A549 (cell line): ENCODE results near the gene GOLGA7B. TPM values are rescaled to one million over a fixed set of nuclear protein-coding genes. Genes with fewer than 3 reads are reported as not detected.

Source experiments
- ATAC-seq, 2 experiments: fragments of 200-7000 bp in 1 of 2; fragments of >200 bp in 1 of 2; cut with Nextera tagmentation in 1 of 2; cut with Tn5 transposase in 1 of 2; 3 replicates each; pipeline versions ENCODE4 v1.8.0 to v1.9.1; 2018 to 2020; ENCODE audit warnings: mild to moderate bottlenecking in 1 of 2, moderate library complexity in 1 of 2
- CTCF ChIA-PET: fragments of 300-600 bp; sonication (Branson Sonifier 250); formaldehyde crosslinking; extraction: SDS; loops from one replicate; lab custom pipeline; 2021; ENCODE audit warnings: antibody characterized with exemption, inconsistent platforms; lab: Yijun Ruan, JAX
- POLR2A ChIA-PET: fragments of 350-600 bp; formaldehyde crosslinking; extraction: SDS; loops from one replicate; lab custom pipeline; 2021; ENCODE audit warnings: antibody characterized with exemption, inconsistent platforms; lab: Yijun Ruan, JAX
- DNase-seq, 2 experiments: peaks; one replicate each; pipeline versions ENCODE4 v3.0.0 to v3.0.0-alpha.2; 2011 to 2016; ENCODE audit warnings: low read depth in 1 of 2, low spot score in 1 of 2
- FAIRE-seq: peaks from 2 replicates; lab custom pipeline; 2011; peaks lifted over from hg19 to GRCh38; lab: Jason Lieb, UNC
- H3K27ac ChIP-seq, 2 experiments: fragments of >200 bp; sonication (Bioruptor Twin); formaldehyde crosslinking; 3 replicates each; pipeline ENCODE4 v1.5.1; 2016 to 2017
- H3K4me1 ChIP-seq: fragments of >200 bp; sonication (Bioruptor Twin); formaldehyde crosslinking; 3 replicates; pipeline ENCODE4 v1.6.1; 2016
- H3K4me2 ChIP-seq: fragments of >200 bp; sonication (Bioruptor Twin); formaldehyde crosslinking; 3 replicates; pipeline ENCODE4 v1.6.1; 2016
- H3K4me3 ChIP-seq: fragments of >200 bp; sonication (Bioruptor Twin); formaldehyde crosslinking; 3 replicates; pipeline ENCODE4 v1.5.1; 2016
- H3K9me3 ChIP-seq: fragments of >200 bp; sonication (Bioruptor Twin); formaldehyde crosslinking; 3 replicates; pipeline ENCODE4 v1.6.1; 2016
- BHLHE40 ChIP-seq: IDR thresholded peaks from 2 replicates; pipeline ENCODE4 v1.6.1; 2012; ENCODE audit warnings: low read depth, low read length, inconsistent platforms
- CBX2 ChIP-seq: fragments of 200-600 bp; sonication (generic); IDR thresholded peaks from 2 replicates; pipeline ENCODE4 v1.6.1; 2016; ENCODE audit warnings: low read depth, mild to moderate bottlenecking, borderline replicate concordance
- CHD2 ChIP-seq: fragments of 150-350 bp; IDR thresholded peaks from 2 replicates; pipeline ENCODE4 v1.6.1; 2014; ENCODE audit warnings: low read length; ENCODE audit not compliant: partially characterized antibody
- ESRRA ChIP-seq: fragments of 150-350 bp; IDR thresholded peaks from 2 replicates; pipeline ENCODE4 v1.6.1; 2014; ENCODE audit warnings: mild to moderate bottlenecking, low read length, borderline replicate concordance
- FOSB ChIP-seq: fragments of 250-450 bp; sonication (Bioruptor Pico); IDR thresholded peaks from 2 replicates; pipeline ENCODE4 v1.5.0; 2020; ENCODE audit warnings: mild to moderate bottlenecking, moderate library complexity
- FOXS1 ChIP-seq: fragments of 250-450 bp; sonication (Bioruptor Pico); IDR thresholded peaks from 2 replicates; pipeline ENCODE4 v1.5.0; 2020; ENCODE audit warnings: mild to moderate bottlenecking, moderate library complexity
- HEYL ChIP-seq: fragments of 250-450 bp; sonication (Bioruptor Pico); IDR thresholded peaks from 2 replicates; pipeline ENCODE4 v1.8.0; 2021; ENCODE audit warnings: mild to moderate bottlenecking, moderate library complexity
- JUNB ChIP-seq: fragments of >200 bp; sonication (Bioruptor Twin); formaldehyde crosslinking; IDR thresholded peaks from 2 replicates; pipeline ENCODE4 v1.6.1; 2016
- KDM1A ChIP-seq: fragments of 200-600 bp; sonication (generic); IDR thresholded peaks from 2 replicates; pipeline ENCODE4 v1.6.1; 2016; ENCODE audit warnings: low read depth, mild to moderate bottlenecking
- MAFK ChIP-seq: fragments of 450-650 bp; IDR thresholded peaks from 2 replicates; pipeline ENCODE4 v1.6.1; 2014; ENCODE audit not compliant: partially characterized antibody
- PBX3 ChIP-seq: IDR thresholded peaks from 2 replicates; pipeline ENCODE4 v1.6.1; 2012
- PHF8 ChIP-seq: fragments of 200-600 bp; sonication (generic); IDR thresholded peaks from 2 replicates; pipeline ENCODE4 v1.6.1; 2016; ENCODE audit warnings: low read depth, mild to moderate bottlenecking, antibody characterized with exemption, moderate library complexity, borderline replicate concordance
- ZFP36 ChIP-seq: fragments of 450-650 bp; IDR thresholded peaks from 2 replicates; pipeline ENCODE4 v1.6.1; 2014; ENCODE audit warnings: borderline replicate concordance; ENCODE audit not compliant: partially characterized antibody
- ZSCAN20 ChIP-seq: fragments of 250-450 bp; sonication (Bioruptor Pico); IDR thresholded peaks from 2 replicates; pipeline ENCODE4 v1.8.0; 2022; ENCODE audit warnings: mild to moderate bottlenecking, moderate library complexity
- WGBS: methylation state at CpG from one replicate; pipeline ENCODE4 v1.1.6; 2017; ENCODE audit errors: missing lambda C conversion rate; 5-methylcytosine and 5-hydroxymethylcytosine counted together
- polyA plus RNA-seq, 4 experiments: library from polyadenylated mRNA; depleted of rRNA in 3 of 4; stranded (reverse); fragments of >200 nt; fragmentation: RNase III in 1 of 4; extraction: RNeasy Plus Mini Kit Qiagen cat#74134 plus additional on column Dnase treatment in 1 of 4; gene quantifications; 2 replicates in 3 of 4; 3 replicates in 1 of 4; pipeline ENCODE4 v1.2.3, GENCODE V29; 2011 to 2017
- TF ChIP-seq, protein P1 (sequence below): fragments of 450-650 bp; IDR thresholded peaks from 2 replicates; pipeline ENCODE4 v1.6.1; 2014; ENCODE audit warnings: antibody characterized with exemption
- TF ChIP-seq, protein P2 (sequence below): fragments of >200 bp; sonication (Bioruptor Twin); formaldehyde crosslinking; IDR thresholded peaks from 3 replicates; pipeline ENCODE4 v1.6.1; 2016

Gene GOLGA7B
- polyA plus RNA-seq, 2 of the 4 experiments (the other 2 are of a cell fraction), result 0.62 to 1.5 TPM

DNA sequence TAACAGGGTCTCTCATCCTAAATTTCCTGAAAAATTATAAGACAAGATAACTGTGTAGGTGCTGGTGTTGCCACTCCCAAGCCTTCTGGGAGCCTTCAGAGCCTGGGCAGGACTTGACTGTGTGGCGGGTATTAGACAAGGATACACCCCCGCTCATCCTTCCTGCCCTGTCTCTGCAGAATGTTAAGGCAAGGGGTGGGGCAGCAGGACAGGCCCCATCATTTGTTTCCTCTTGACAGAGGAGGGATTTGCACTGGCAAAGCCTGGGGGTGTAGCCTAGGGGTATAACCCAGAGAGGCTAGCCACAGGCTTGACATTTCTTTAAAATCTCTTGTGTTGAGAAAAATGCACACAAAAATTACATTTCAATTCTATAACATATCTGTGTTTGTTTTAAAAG lies 63.5 kb downstream of the GOLGA7B start:
- no peak for DNase-seq
- H3K27ac ChIP-seq, result no peak overlapping the region
- H3K4me1 ChIP-seq, result 0 out of 3 replicates have a peak, but pooled peaks cover 2% of the 10 kb centered on the region
- no peak overlapping the region for H3K4me2 ChIP-seq
- H3K9me3 ChIP-seq, result no peaks in the 10 kb centered on the region
- no peak overlapping the region for H3K4me3 ChIP-seq
- TF ChIP-seq PBX3 (no peak), BHLHE40 (no peak)
- TF ChIP-seq, protein P1, sequence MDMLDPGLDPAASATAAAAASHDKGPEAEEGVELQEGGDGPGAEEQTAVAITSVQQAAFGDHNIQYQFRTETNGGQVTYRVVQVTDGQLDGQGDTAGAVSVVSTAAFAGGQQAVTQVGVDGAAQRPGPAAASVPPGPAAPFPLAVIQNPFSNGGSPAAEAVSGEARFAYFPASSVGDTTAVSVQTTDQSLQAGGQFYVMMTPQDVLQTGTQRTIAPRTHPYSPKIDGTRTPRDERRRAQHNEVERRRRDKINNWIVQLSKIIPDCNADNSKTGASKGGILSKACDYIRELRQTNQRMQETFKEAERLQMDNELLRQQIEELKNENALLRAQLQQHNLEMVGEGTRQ, result no peak
- no peak for ATAC-seq
- WGBS, result 91% methylated on average over 2 of the region's 2 CpGs
- ChIA-PET POLR2A (no interaction called here), CTCF (interaction anchor here (1.5 to 24.4 kb wide), 6 partner anchors 9 to 126 kb away, joined by 3 to 660 read pairs (median 17); partner anchors contain the start of gene CRTAC1)
- no peak for FAIRE-seq

DNA sequence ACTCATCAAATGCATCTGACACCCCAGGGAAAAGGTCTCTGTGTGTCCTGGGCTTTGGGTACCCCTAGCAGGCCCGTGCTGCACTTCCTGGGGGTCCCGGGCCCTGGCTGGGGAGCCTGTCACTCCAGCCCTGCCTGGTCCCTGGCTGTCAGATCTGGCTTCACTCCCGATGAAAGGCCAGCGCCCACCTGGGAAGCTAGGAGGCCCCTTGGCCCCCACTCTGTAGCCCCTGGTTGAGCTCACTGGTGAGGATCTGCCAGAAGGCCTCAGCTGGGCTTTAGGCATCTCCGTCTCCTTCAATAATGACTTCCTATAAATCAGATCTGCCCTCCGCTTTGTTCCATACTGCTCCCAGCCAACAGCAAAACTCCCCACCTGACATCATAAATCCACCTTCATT lies 64.0 kb downstream of the GOLGA7B start:
- Histone ChIP-seq H3K27ac (no peak overlapping the region), H3K4me3 (no peak overlapping the region), H3K4me1 (0 out of 3 replicates have a peak, but pooled peaks cover 2% of the 10 kb centered on the region), H3K9me3 (no peaks in the 10 kb centered on the region), H3K4me2 (no peak overlapping the region)
- CTCF ChIA-PET, result interaction anchor here (1.2 to 24.4 kb wide), 7 partner anchors 10 to 140 kb away, joined by 3 to 660 read pairs (median 9); partner anchors contain the start of gene CRTAC1
- no peak for DNase-seq
- POLR2A ChIA-PET, result no interaction called here
- no peak for FAIRE-seq
- TF ChIP-seq ESRRA (no peak), JUNB (no peak)
- TF ChIP-seq, all 56 proteins: peak for 0
- no peak for ATAC-seq
- WGBS, result 74% methylated on average over 6 of the region's 6 CpGs

DNA sequence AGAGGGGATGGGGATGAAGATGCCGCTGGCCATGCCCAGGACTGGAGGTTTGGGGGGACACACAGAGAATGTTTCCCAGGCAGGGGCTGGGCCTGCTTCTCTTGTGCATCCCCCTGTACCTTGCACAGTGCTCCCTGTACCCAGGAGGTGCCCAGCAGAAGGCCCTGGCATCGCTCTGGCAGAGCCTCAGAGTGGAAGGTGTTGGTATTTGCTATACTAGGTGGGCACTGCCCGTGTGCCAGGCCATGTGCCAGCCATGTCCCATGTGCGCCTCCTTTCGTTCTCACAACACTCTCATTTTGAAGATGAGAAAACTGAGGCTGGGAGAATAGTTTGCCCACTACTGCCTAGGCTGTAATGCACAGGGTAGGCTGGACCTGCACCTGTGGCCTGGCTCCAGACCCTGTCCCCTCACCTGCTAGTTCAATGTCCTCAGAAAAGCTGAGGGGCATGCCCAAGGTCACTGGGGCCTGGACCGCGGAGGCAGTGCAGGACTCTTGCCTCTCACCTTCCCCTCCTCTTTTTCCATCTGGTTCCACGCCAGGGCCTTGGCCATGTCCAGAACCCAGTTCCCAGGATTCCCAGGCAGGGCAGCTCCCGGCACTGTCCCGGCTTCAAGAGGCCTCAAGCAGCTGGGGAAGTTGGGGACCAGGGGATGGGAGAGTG lies 64.7 kb downstream of the GOLGA7B start:
- CTCF ChIA-PET, result interaction anchor here (0.6 to 24.4 kb wide), 57 partner anchors 10 to 399 kb away, joined by 3 to 660 read pairs (median 4); partner anchors contain the start of genes CRTAC1 and R3HCC1L
- Histone ChIP-seq H3K27ac (peak overlapping the region; percentile 3 to 57; a peak in 3 of 6 replicates), H3K4me3 (no peak overlapping the region), H3K9me3 (no peaks in the 10 kb centered on the region), H3K4me2 (peak overlapping the region; percentile 59), H3K4me1 (0 out of 3 replicates have a peak, but pooled peaks cover 2% of the 10 kb centered on the region)
- no peak for TF ChIP-seq PHF8
- no peak for TF ChIP-seq CHD2
- TF ChIP-seq CBX2, result no peak
- no peak for TF ChIP-seq HEYL
- no peak for TF ChIP-seq ZSCAN20 (CRISPR knock-in tag)
- no peak for TF ChIP-seq KDM1A
- TF ChIP-seq ZFP36, result no peak
- no peak for TF ChIP-seq FOSB
- TF ChIP-seq MAFK, result no peak
- TF ChIP-seq, protein P2, sequence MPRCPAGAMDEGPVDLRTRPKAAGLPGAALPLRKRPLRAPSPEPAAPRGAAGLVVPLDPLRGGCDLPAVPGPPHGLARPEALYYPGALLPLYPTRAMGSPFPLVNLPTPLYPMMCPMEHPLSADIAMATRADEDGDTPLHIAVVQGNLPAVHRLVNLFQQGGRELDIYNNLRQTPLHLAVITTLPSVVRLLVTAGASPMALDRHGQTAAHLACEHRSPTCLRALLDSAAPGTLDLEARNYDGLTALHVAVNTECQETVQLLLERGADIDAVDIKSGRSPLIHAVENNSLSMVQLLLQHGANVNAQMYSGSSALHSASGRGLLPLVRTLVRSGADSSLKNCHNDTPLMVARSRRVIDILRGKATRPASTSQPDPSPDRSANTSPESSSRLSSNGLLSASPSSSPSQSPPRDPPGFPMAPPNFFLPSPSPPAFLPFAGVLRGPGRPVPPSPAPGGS, result no peak
- TF ChIP-seq FOXS1, result no peak
- ATAC-seq (peak; percentile 37 to 59), FAIRE-seq (no peak), DNase-seq (no peak)
- POLR2A ChIA-PET, result interaction anchor here (1.8 kb wide), 1 partner anchor 127 kb away, joined by 8 read pairs; no protein-coding TSS in a partner anchor
- 22% methylated on average over 9 of the region's 10 CpGs for WGBS
